GM18951 (cell line): Measurements from ENCODE around the gene RAB11FIP5.

Source experiments
- POLR2A ChIP-seq: IDR thresholded peaks from 4 replicates; pipeline ENCODE4 v1.6.1; 2011; ENCODE audit warnings: mild to moderate bottlenecking; ENCODE audit not compliant: insufficient read length, insufficient read depth; ENCODE audit errors: extremely low read depth
- in situ Hi-C: fragments of 300-500 bp; cut with MboI; formaldehyde crosslinking; loops from one replicate; pipeline ENCODE4 v1.12.0; 2022; ENCODE audit warnings: low sequenced_read_pairs, mixed read lengths, inconsistent platforms; ENCODE audit not compliant: unreplicated experiment

The RAB11FIP5 gene

GRCh38 chr2:73033766-73034381, 78.9 kb downstream of the RAB11FIP5 start:
- in situ Hi-C loops, result no loop called here
- TF ChIP-seq POLR2A, result no peak

GRCh38 chr2:73033142-73033765, 79.5 kb downstream of the RAB11FIP5 start:
- TF ChIP-seq POLR2A, result no peak
- in situ Hi-C loops, result no loop called here

DNA sequence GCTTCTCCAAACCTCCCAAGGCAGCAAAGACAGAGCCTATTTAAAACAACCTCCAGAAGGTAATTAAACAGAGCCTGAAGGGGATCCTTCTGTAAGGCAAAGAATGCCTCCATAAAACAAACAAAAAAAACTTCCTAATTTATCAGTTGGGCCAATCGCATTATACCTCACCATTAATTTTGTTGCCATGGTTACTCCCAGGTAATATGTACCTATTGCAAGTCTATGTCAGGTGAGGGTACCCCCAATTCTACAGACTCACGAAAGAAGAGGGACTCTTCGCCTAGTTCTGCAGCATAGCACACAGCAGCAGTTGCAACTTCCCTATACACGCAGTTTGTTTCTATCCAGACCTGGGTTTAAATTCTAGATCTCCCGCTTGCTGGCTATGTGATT, 80.0 kb downstream of the RAB11FIP5 start:
- no peak for TF ChIP-seq POLR2A
- in situ Hi-C loops, result no loop called here

- TF ChIP-seq POLR2A, result no peak
These were observed 80.7 kb downstream of the RAB11FIP5 start for GRCh38 chr2:73031725-73032701.

GRCh38 chr2:73031095-73031678, 81.6 kb downstream of the RAB11FIP5 start:
- in situ Hi-C loops, result no loop called here
- no peak for TF ChIP-seq POLR2A

More at GRCh38 chr2:73031725-73032701, 80.7 kb downstream of the RAB11FIP5 start:
- in situ Hi-C loops, result no loop called here

DNA sequence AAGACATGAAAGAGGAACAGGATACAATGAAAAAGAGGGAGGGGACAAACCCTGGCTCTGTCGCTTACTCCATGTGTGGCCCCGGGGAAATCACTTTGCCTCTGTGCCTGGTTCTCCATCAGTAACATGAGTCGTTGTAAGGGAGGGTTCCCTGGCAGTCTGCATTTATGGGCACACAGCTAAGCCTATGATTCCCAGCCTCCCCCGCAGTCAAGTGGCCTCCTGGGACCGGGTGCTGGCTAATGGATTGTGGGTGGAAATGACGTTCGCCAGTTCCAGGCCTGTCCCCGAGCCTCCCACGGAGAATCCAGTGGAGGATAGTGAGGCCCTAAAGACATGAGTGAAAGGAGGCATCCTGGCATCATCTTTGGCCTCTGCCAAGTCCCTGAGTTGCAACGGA, 83.9 kb downstream of the RAB11FIP5 start:
- in situ Hi-C loops, result no loop called here
- no peak for TF ChIP-seq POLR2A

GRCh38 chr2:73027340-73027739, 85.4 kb downstream of the RAB11FIP5 start:
- no peak for TF ChIP-seq POLR2A
- in situ Hi-C loops, result no loop called here

GRCh38 chr2:73023497-73023896, 89.3 kb downstream of the RAB11FIP5 start:
- no peak for TF ChIP-seq POLR2A
- in situ Hi-C loops, result no loop called here
